GM18508 (cell line): ENCODE results near the gene SPIRE1.

Experiments
- ATAC-seq: cut with Tn5 transposase; IDR thresholded peaks from one replicate; pipeline ENCODE4 v1.9.1; 2021; ENCODE audit warnings: moderate number of reproducible peaks; ENCODE audit not compliant: insufficient read depth, unreplicated experiment

Gene SPIRE1

DNA sequence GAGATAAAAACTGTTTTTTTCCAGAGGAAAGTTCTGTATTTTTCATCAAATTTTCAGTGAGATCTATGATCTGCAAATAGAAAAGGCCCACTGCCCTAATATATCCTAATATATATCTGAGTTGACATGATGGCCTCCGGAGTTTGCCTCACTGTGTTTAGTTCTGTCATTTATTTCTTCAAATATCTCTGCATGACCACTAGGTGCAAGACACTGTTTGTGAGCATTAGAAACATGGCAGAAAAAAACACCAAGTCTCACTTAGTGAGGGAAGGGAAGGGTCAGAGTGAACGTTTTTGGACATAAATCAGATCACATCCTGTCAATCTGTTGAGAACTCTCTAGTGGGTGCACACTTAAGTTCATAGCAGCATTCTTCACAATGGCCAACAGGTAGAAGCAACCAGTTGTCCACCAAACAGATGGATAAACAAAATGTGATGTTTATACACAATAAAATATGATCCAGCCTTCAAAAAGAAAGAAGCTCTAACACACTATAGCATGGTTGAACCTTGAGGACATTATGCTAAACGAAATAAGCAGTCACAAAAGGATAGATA, 53.4 kb downstream of the SPIRE1 start:
- ATAC-seq = no peak

GRCh38 chr18:12599966-12600365, 57.9 kb downstream of the SPIRE1 start:
- no peak for ATAC-seq

GRCh38 chr18:12599543-12599942, 58.4 kb downstream of the SPIRE1 start:
- no peak for ATAC-seq

- ATAC-seq = no peak
Measured at GRCh38 chr18:12598181-12598930, 59.6 kb downstream of the SPIRE1 start.

GRCh38 chr18:12597760-12598159, 60.1 kb downstream of the SPIRE1 start:
- no peak for ATAC-seq

- ATAC-seq = no peak
Measured at GRCh38 chr18:12595571-12596255, 62.2 kb downstream of the SPIRE1 start.

DNA sequence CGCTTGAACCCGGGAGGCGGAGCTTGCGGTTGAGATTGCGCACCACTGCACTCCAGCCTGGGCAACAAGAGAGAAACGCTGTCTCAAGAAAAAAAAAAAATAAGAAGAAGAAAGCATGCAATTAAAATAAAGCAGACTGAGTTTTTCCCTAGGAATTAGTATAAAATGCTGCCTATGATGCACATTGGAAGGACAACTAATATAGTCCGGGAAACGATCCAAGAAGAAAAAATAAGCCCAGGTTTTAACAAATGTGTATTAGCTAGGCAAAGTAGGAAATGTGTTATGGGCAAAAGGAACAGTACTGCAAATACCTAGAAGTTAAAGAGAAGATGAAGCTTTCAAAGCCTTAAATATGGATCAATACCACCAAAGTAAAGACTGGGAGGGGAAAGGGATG, 64.0 kb downstream of the SPIRE1 start:
- no peak for ATAC-seq

DNA sequence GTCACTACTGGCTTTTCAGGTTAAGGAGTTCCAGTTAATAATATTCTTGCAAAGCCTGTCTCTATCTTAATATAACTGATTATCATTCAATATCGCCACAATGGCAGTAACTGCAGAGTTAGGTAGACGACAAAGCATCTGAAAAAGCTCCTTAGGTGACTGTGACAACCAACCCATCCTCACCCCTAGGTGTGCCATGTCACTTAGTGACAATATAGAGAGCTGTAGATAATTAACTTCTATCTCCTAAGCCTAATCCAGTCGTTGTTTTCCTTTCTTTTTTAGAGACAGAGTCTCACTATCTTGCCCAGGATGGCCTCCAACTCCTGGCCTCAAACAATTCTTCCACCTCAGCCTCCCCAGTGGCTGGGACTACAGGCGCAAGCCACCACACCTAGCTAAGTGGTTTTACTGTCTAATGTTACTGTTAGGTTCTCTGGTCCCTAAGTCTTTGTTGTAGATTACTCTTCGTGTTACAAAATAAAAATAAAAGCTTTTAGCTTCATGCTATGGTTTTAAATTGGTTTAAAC, 65.2 kb downstream of the SPIRE1 start:
- no peak for ATAC-seq

DNA sequence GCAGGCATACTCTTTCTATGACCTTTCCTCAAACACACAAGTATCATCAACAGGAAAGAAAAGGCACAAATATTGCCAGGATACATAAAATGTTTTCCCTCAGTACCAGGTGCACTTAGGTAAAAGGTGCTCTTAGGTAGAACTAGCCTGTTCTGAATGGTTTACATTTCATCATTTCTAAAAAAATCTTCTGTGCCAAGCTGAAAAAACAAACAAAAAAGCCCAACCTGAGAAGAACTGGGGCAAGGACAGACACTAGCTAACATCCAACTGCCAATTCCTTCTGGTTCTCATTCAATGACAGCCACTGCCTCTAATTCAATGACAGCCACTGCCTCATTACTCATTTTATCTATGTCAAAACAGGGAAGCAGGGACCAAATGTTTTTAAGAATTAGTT, 68.5 kb downstream of the SPIRE1 start:
- ATAC-seq = no peak

DNA sequence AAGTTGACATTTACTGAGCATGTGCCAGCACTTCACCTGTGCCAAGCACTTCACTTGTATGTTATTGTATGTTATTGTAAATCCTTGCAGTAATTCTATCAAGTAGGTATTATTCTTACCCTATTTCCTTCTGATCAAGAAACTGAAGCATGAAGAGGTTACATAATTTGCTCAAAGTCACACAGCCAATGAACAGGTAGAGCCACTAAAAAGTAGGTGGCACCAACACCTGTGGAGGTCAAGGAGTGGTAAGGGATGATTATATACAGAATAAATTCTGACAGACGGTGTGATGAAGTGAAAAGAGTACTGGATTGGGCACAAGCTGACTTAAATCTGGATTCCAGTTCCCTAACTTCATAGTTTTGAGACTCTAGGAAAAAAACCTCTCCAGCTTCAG, 71.0 kb downstream of the SPIRE1 start:
- no peak for ATAC-seq

DNA sequence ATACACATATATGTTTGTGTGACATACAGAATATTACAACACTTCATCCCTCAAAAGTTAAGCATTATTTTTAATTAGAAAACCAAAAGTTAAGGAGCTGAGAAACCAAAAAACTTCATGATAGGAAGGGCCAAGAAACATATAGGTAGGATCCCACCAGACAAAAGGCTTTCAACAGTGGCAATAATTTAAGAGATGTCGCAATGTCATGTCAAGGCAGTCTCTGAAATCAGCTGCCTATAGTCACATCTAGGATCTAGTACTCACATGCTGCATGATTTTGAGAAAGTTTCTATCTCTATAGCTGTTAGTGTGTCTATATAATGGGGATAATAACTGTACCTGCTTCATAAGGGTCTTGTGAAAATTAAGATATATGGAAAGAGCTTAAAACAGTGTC, 72.7 kb downstream of the SPIRE1 start:
- no peak for ATAC-seq

DNA sequence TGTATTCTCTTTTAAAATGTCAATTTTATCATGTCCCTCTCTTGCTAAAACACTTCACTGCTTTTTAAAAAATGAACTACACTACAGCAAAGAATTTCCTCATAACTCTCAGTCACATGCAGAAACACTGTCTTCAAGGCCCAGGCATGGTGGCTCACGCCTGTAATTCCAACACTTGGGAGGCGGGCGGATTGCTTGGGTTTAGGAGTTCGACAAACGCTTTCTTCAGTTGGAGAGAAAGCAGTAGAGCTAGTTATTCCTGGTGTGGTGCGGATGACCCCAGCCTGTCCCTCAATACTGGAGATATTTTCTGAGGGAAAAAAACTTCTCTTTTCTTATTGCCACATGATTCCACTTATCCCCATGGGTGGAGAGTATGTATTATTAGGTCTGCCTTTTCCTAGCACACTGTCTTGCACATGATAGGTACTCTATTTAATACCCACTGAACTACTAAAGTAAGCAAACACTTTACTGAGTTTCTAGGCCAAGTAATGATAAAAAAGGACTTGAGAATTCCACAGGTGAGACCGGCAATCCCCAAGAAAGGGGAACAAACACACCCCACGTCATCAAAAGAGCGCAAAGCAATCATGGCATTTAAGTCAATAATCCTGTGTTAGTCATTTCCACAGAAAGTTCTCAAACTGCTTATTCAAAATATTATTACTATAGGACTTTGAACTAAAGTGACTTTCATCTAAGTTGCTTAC, 77.1 kb downstream of the SPIRE1 start:
- ATAC-seq = no peak

GRCh38 chr18:12579775-12580174, 78.1 kb downstream of the SPIRE1 start:
- no peak for ATAC-seq

- no peak for ATAC-seq
Measured at GRCh38 chr18:12577848-12578247, 80.1 kb downstream of the SPIRE1 start.

DNA sequence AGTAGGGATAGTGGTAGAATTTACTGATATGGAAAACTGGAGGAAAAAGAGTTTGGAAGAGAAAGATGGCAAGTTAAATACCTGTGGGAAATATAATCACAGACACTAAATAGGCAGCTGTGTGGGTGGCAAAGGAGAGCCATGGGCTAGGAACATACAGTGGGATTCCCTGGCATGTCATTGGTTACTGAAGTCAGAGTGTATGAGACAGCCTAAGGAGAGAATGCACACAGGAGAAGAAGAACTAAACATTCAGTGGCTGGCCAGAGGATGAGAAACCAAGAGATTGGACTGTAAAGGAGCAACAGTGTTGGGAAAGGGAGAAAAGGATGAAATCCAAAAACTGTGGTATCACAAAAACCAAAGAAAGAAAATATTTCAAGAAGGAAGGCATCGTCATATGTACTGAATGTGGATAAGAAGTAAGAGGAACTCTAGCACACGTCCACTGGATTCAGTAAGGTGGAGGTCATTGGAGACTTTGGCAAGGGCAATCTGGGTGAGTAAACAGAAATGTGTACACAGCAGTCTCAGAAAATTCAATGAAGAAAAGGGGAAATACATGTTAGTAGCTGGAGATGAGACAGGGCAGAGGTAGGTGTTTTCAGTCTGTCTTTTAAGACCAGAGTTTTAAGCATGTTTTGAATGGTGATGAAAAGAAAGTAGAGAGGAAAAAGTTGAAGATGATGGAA, 83.3 kb downstream of the SPIRE1 start:
- ATAC-seq = no peak

DNA sequence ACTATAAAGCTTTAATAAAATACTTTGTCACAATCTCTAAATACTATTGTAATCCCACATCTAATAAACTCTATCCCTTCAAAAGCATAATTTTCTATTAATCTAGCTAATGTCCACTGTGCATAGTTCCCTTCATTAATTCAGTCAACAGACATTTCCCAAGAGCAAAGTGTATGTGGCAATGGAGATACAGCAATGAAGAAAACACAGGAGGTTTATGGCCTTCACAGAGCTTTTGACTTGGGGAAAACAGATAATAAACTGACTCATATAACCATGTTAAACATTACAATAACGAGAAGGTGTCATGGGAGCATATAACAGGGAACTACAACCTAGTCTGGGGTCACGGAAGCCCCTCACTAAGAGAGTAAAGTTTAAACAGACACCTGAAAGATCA, 86.3 kb downstream of the SPIRE1 start:
- no peak for ATAC-seq

DNA sequence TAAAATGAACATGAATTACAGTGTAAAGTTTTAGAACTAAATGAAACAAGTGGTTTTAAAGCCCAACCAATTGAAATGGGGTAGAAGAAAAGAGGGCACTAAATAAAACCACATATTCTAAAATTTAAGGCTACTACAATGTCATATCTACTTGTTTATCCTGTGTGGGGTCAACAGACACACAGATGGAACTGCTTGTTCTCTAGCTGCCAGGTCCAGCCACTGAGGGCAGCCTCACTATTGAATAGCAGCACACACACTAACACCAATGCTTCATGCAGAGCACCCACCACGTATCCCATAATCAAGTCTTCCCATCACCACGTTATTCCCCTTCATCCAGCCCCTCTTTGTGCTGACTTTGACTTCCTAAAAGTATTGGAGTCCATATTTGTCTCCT, 88.1 kb downstream of the SPIRE1 start:
- ATAC-seq = no peak

GRCh38 chr18:12567849-12568248, 90.1 kb downstream of the SPIRE1 start:
- no peak for ATAC-seq

DNA sequence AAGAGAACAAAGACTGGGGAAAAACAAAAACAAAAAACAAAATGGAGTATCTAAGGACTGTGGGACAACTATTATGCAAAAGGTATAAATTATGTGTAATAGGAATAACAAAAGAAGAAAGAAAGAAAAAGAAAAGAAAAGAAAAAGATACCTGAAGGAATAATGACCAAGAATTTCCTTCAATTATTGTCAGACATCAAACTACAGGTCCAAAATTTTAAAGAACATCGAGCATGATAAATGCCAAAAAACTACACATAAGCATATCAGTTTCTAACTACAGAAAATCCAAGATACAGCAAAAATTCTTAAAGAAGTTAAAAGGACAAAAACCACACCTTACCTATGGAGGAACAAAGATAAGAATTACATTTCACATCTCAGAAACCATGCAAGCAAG, 93.0 kb downstream of the SPIRE1 start:
- ATAC-seq = no peak

DNA sequence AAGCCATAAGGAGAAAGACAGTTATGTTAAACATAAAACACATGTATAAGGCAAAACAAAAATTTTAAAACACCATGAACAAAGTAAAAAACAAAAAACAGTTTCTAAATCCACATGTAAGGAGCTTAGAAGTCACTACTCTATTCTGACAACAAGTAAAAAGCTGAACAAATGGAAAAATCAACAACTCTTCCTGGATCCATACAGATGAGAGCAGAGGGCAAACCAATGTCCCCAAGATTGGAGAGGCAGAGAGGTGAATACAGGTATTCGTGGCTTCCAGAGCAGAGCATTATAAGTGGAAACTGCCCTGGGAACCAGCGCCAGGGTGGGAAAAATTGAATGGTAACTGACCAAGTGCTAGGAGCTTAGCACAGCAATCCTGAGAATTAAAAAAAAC, 93.5 kb downstream of the SPIRE1 start:
- no peak for ATAC-seq
